Measurements from ENCODE around the gene UNC50.
"Not testable (repeated sequence)": the region's sequence is repeated elsewhere in the genome, so short reads cannot be mapped to it uniquely, and the experiment has no call there.

Gene UNC50

DNA sequence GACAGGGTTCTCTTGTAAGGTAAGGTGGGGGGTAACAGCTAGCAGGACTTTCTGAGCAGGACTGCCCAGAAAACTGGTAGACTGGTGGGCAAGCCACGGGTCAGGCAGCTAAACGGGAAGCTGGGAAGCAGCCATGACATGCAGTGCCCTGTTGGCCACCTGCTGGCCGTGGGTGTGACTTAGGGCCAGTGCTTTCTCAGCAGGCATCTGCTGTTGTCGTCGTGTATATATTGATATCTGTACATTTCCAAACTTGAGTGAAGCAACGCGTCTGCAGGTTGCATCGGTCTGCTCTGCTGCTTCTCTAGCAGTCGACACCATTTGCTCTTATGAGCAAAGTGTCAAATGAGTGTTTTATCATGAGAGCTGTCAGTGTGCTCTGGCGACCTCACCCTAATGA lies 31.1 kb upstream of the UNC50 start:
- no peak for DNase-seq

GRCh38 chr2:98578231-98578630 lies 30.2 kb upstream of the UNC50 start:
- DNase-seq, result no peak

GRCh38 chr2:98579926-98580325 lies 28.5 kb upstream of the UNC50 start:
- no peak for DNase-seq

DNA sequence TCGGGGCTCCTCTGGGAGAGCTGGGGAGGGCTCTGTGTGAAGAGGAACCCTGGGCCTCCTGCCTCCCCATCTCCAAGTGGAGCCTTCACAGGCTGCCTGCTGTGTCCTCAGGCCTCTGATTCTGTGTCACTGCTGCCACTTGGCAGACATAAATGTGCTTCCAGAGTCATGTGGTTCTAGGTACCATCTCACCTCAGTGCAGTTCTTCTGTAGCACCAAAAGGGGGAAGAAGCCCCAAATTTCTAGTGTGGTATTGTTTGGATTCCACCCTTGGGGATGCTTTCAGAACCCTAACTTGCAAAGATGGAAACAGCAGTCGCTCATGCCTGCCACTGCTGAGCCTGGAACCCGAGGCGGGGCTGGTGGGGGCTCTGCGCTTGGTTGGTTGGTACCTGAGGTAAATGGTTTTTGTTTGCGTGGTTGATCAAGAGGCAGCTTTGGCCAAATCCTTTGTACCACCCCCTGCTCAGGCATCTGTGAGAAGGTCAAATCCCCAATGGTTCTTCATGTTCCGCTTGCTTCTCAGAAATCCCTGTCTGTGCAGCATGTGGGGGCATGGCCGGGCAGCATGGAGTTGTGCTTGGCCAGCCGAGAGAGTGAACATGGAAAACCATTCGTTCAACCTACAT lies 27.6 kb upstream of the UNC50 start:
- DNase-seq, result no peak

DNA sequence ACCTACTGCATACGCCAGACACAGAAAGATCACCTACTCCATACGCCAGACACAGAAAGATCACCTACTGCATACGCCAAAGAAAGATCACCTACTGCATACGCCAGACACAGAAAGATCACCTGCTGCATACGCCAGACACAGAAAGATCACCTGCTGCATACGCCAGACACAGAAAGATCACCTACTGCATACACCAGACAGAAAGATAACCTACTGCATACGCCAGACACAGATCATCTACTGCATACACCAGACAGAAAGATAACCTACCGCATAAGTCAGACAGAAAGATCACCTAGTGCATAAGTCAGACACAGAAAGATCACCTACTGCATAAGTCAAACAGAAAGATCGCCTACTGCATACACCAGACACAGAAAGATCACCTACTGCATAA lies 25.9 kb upstream of the UNC50 start:
- no peak for DNase-seq

DNA sequence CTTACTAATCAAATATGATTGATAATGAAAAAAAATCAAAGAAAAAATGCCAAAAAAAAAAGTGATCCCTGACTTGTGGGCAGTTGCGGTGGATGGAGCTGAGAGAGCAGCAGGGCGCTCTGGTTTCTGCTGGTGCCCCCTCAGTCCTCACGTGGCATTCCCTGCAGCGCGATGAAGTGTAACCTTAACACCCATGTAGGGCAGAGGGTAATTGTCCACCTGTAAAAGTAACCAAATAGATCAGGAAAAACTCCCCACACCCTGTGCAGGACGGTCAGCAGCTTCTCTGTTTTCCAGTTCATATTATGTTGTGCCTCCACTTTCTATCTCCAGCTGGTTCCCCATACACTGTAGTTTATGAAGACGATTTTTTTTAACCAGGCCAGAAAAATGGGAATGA lies 25.1 kb upstream of the UNC50 start:
- DNase-seq, result no peak

- DNase-seq, result no peak
Observed at GRCh38 chr2:98583816-98584618, 24.4 kb upstream of the UNC50 start.

GRCh38 chr2:98585386-98585785 lies 23.0 kb upstream of the UNC50 start:
- DNase-seq, result no peak

- DNase-seq, result no peak
Observed at GRCh38 chr2:98586551-98587140, 21.7 kb upstream of the UNC50 start.

DNA sequence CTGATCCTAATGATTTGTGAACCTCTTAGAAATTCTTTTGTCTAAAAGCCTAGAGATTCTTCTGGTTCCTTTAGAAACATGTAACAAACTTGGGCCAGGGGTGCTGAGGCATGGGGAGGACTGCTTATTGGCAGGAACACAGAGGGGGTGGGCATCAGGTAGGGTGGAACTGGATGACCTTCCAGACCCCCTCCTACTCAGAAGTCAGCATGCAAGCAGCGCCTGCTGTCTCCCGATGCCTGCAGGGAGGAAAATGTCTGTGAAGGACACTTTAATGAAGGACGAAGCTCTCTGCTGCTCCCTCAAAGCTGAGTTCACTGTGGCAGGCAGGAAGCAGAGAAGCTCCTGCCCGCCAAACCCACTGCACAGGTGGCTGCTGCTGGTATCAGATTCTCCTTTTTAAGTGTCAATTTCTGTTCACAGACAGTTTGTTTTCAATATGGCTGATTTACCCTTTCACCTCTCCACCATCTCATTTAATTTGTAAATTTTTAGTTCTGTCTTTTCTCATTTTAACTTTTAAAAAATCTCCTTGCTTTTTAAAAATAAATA lies 19.4 kb upstream of the UNC50 start:
- DNase-seq, result no peak

GRCh38 chr2:98589489-98589888 lies 18.9 kb upstream of the UNC50 start:
- DNase-seq, result no peak

DNA sequence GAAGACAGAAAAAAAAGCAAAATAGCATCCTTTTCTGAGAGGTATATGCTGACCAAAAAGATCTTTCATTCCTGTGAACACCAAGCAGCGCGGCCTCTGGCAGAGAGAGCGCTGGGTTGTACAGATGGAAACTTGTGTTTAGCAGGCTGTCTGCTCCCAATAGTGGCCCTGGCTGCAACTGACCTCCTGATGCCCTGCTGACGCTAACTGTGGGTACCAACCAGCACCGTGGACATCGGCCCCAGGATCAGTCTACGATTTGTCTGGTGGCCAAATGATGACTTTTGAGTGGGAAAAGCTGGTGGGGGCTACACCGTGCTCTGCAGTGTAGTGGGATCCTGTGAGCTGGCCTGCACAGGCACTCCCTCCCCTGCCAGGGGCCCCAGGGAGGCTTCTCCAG lies 15.8 kb upstream of the UNC50 start:
- DNase-seq, result no peak

GRCh38 chr2:98594665-98595064 lies 13.7 kb upstream of the UNC50 start:
- not testable (repeated sequence) for DNase-seq

GRCh38 chr2:98598781-98599428 lies 9.5 kb upstream of the UNC50 start:
- DNase-seq, result no peak

GRCh38 chr2:98601532-98602132 lies 6.8 kb upstream of the UNC50 start:
- peak; percentile 45 for DNase-seq

- no peak for DNase-seq
Observed at GRCh38 chr2:98604547-98604946, 3.8 kb upstream of the UNC50 start.

DNA sequence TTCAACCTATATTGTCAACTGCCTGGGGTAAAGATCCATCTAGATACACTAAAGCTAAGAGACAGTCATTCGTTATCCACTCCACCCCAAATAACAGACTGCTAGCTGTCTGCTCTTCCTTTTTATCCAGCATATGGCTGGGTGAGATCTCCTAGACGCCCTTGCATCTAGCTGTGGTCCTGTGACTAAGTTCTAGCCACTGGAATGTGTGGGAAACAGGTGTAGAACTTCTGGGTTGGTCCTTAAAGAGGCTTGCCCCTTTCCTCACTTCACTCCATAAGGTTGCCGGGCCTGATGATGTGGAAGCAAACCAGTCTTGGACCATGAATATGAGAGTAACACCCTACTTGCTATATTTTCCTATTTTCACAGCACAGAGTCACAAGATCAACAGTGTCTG lies 3.3 kb upstream of the UNC50 start:
- DNase-seq, result no peak

- no peak for DNase-seq
Observed at GRCh38 chr2:98606431-98606830, 2.0 kb upstream of the UNC50 start.

GRCh38 chr2:98607104-98607503 lies 1.3 kb upstream of the UNC50 start:
- no peak for DNase-seq

GRCh38 chr2:98607741-98608115 lies 661 bp upstream of the UNC50 start:
- DNase-seq, result no peak

GRCh38 chr2:98608962-98609604 lies 694 bp downstream of the UNC50 start:
- DNase-seq, result peak; percentile 25

GRCh38 chr2:98614024-98614739 lies 5.8 kb downstream of the UNC50 start:
- DNase-seq, result no peak
